ENCODE data around the gene LMX1A.

The LMX1A gene

GRCh38 chr1:165289556-165289955 lies 67.0 kb downstream of the LMX1A start:
- Histone ChIP-seq H2AFZ (ENCODE audit: low read length) (no peak overlapping the region), H3K9me2 (replicated peaks; ENCODE audit: low read depth, low read length) (no peaks in the 10 kb centered on the region), H3K36me3 (ENCODE audit: insufficient read depth, low read length) (no peaks in the 10 kb centered on the region), H3K79me2 (ENCODE audit: insufficient read depth, low read length) (no peaks in the 10 kb centered on the region), H3F3A (ENCODE audit: low read depth) (no peaks in the 10 kb centered on the region), H3K27me3 (ENCODE audit: insufficient read depth, low read length, poor library complexity, severe bottlenecking) (no peaks in the 10 kb centered on the region), H4K20me1 (ENCODE audit: insufficient read depth, low read length, poor library complexity, severe bottlenecking) (no peaks in the 10 kb centered on the region), H3K4me1 (ENCODE audit: insufficient read depth, low read length, poor library complexity, severe bottlenecking) (no peaks in the 10 kb centered on the region), H3K4me3 (ENCODE audit: low read length, poor library complexity, severe bottlenecking) (no peak overlapping the region), H3K9ac (ENCODE audit: low read depth, low read length, poor library complexity, severe bottlenecking) (no peak overlapping the region), H3K4me2 (ENCODE audit: low read depth, low read length, poor library complexity, severe bottlenecking) (no peak overlapping the region), H3K9me3 (ENCODE audit: insufficient read depth, low read depth, low read length) (no peaks in the 10 kb centered on the region)
- TF ChIP-seq, protein P1, sequence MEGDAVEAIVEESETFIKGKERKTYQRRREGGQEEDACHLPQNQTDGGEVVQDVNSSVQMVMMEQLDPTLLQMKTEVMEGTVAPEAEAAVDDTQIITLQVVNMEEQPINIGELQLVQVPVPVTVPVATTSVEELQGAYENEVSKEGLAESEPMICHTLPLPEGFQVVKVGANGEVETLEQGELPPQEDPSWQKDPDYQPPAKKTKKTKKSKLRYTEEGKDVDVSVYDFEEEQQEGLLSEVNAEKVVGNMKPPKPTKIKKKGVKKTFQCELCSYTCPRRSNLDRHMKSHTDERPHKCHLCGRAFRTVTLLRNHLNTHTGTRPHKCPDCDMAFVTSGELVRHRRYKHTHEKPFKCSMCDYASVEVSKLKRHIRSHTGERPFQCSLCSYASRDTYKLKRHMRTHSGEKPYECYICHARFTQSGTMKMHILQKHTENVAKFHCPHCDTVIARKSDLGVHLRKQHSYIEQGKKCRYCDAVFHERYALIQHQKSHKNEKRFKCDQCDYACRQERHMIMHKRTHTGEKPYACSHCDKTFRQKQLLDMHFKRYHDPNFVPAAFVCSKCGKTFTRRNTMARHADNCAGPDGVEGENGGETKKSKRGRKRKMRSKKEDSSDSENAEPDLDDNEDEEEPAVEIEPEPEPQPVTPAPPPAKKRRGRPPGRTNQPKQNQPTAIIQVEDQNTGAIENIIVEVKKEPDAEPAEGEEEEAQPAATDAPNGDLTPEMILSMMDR (conservative IDR thresholded peaks at IDR 0.05; ENCODE audit: low read length): no peak
- no peak for TF ChIP-seq EZH2phosphoT487 (IDR thresholded peaks at IDR 0.05; ENCODE audit: borderline replicate concordance)

- Histone ChIP-seq H3K4me3 (ENCODE audit: low read length, poor library complexity, severe bottlenecking) (no peak overlapping the region), H3K9me3 (ENCODE audit: insufficient read depth, low read depth, low read length) (no peaks in the 10 kb centered on the region), H3F3A (ENCODE audit: low read depth) (no peaks in the 10 kb centered on the region), H3K27me3 (ENCODE audit: insufficient read depth, low read length, poor library complexity, severe bottlenecking) (no peaks in the 10 kb centered on the region), H4K20me1 (ENCODE audit: insufficient read depth, low read length, poor library complexity, severe bottlenecking) (no peaks in the 10 kb centered on the region), H3K9me2 (replicated peaks; ENCODE audit: low read depth, low read length) (no peaks in the 10 kb centered on the region), H3K79me2 (ENCODE audit: insufficient read depth, low read length) (no peaks in the 10 kb centered on the region), H3K9ac (ENCODE audit: low read depth, low read length, poor library complexity, severe bottlenecking) (no peak overlapping the region), H3K4me2 (ENCODE audit: low read depth, low read length, poor library complexity, severe bottlenecking) (no peak overlapping the region), H2AFZ (ENCODE audit: low read length) (no peak overlapping the region), H3K36me3 (ENCODE audit: insufficient read depth, low read length) (no peaks in the 10 kb centered on the region), H3K4me1 (ENCODE audit: insufficient read depth, low read length, poor library complexity, severe bottlenecking) (no peaks in the 10 kb centered on the region)
- TF ChIP-seq, protein P1 (conservative IDR thresholded peaks at IDR 0.05; ENCODE audit: low read length): no peak
- no peak for TF ChIP-seq EZH2phosphoT487 (IDR thresholded peaks at IDR 0.05; ENCODE audit: borderline replicate concordance)
Measured at GRCh38 chr1:165288350-165289120, 68.0 kb downstream of the LMX1A start.

DNA sequence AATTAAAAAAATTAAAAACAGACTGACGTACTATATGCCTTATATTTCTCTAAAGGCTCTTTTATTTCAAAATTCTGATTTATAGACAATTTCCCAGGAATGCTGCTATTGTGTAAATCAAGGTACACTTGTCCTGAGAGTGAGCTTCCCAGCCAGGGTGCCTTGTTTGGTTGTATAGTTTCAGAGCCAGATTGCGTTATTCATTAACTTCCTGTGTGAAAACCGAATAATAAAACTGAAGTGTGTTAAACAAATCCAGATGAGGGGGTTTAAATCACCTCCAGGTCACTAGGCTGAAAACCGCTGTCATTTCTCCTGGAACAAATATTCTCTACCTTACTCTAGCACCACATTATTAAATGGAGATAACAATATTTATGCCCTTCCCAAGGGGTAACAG lies 68.7 kb downstream of the LMX1A start:
- TF ChIP-seq, protein P1 (conservative IDR thresholded peaks at IDR 0.05; ENCODE audit: low read length): no peak
- TF ChIP-seq EZH2phosphoT487 (IDR thresholded peaks at IDR 0.05; ENCODE audit: borderline replicate concordance): no peak
- no peak overlapping the region for H2AFZ ChIP-seq (ENCODE audit: low read length)
- H3K4me1 ChIP-seq (ENCODE audit: insufficient read depth, low read length, poor library complexity, severe bottlenecking): no peaks in the 10 kb centered on the region

More for the DNA sequence above, 68.7 kb downstream of the LMX1A start:
- H3K36me3 ChIP-seq (ENCODE audit: insufficient read depth, low read length): no peaks in the 10 kb centered on the region
- H3K4me2 ChIP-seq (ENCODE audit: low read depth, low read length, poor library complexity, severe bottlenecking): no peak overlapping the region
- no peaks in the 10 kb centered on the region for H4K20me1 ChIP-seq (ENCODE audit: insufficient read depth, low read length, poor library complexity, severe bottlenecking)
- H3K4me3 ChIP-seq (ENCODE audit: low read length, poor library complexity, severe bottlenecking): no peak overlapping the region
- no peaks in the 10 kb centered on the region for H3K9me2 ChIP-seq (replicated peaks; ENCODE audit: low read depth, low read length)
- no peaks in the 10 kb centered on the region for H3F3A ChIP-seq (ENCODE audit: low read depth)
- H3K9me3 ChIP-seq (ENCODE audit: insufficient read depth, low read depth, low read length): no peaks in the 10 kb centered on the region
- no peak overlapping the region for H3K9ac ChIP-seq (ENCODE audit: low read depth, low read length, poor library complexity, severe bottlenecking)
- no peaks in the 10 kb centered on the region for H3K27me3 ChIP-seq (ENCODE audit: insufficient read depth, low read length, poor library complexity, severe bottlenecking)
- H3K79me2 ChIP-seq (ENCODE audit: insufficient read depth, low read length): no peaks in the 10 kb centered on the region
